T-cell (primary cell): ENCODE results near the gene PRODH. TPM values are rescaled to one million over a fixed set of nuclear protein-coding genes. Genes with fewer than 3 reads are reported as not detected.
"Not testable (repeated sequence)": the region's sequence is repeated elsewhere in the genome, so short reads cannot be mapped to it uniquely, and the experiment has no call there.

ENCODE experiments used
- ATAC-seq, 4 experiments: fragments of 200-7000 bp in 3 of 4; fragments of 150-1000 bp in 1 of 4; cut with Tn5 transposase; replicated peaks in 1 of 4; 1 replicate in 3 of 4; 2 replicates in 1 of 4; pipeline ENCODE4 v1.10.0; 2021; ENCODE audit warnings: moderate library complexity in 3 of 4, mild to moderate bottlenecking in 2 of 4, moderate number of reproducible peaks in 1 of 4
- CTCF ChIA-PET, 2 donors: fragments of 300-600 bp; sonication (Branson Sonifier 250); formaldehyde crosslinking; loops; one replicate each; lab custom pipeline; 2022; ENCODE audit warnings: antibody characterized with exemption in 2 of 2; lab: Charles Lee
- POLR2A ChIA-PET, 2 donors: fragments of 300-600 bp; sonication (Branson Sonifier 250); formaldehyde crosslinking; loops; one replicate each; lab custom pipeline; 2022; ENCODE audit warnings: antibody characterized with exemption in 2 of 2; lab: Charles Lee
- DNase-seq, 35 experiments: peaks; one replicate each; pipeline versions ENCODE4 v3.0.0 to v3.0.0-alpha.2; 2013 to 2023
- H3K27ac ChIP-seq: one replicate; pipeline ENCODE4 v1.5.1; 2013; ENCODE audit warnings: low read length
- H3K27me3 ChIP-seq, 2 experiments: replicated peaks in 1 of 2; 1 replicate in 1 of 2; 2 replicates in 1 of 2; pipeline versions ENCODE4 v1.6.1 to v1.7.0; 2013; ENCODE audit warnings: low read length in 1 of 2, mixed read lengths in 1 of 2; ENCODE audit not compliant: control insufficient read depth in 2 of 2, insufficient read depth in 2 of 2; ENCODE audit errors: extremely low read depth in 1 of 2
- H3K36me3 ChIP-seq, 2 donors: 1 replicate in 1 of 2; 2 replicates in 1 of 2; pipeline versions ENCODE4 v1.6.1 to v1.7.0; 2013; ENCODE audit warnings: low read length in 1 of 2; ENCODE audit not compliant: control insufficient read depth in 2 of 2, insufficient read depth in 1 of 2; ENCODE audit errors: extremely low read depth in 1 of 2
- H3K4me1 ChIP-seq, 2 experiments: 1 replicate in 1 of 2; 2 replicates in 1 of 2; pipeline versions ENCODE4 v1.6.1 to v1.7.0; 2013; ENCODE audit warnings: low read length in 2 of 2, mixed read lengths in 1 of 2; ENCODE audit not compliant: insufficient read depth in 2 of 2, control insufficient read depth in 1 of 2; ENCODE audit errors: extremely low read depth in 1 of 2
- H3K4me3 ChIP-seq, 2 donors: 1 replicate in 1 of 2; 2 replicates in 1 of 2; pipeline versions ENCODE4 v1.5.1 to v1.7.0; 2013; ENCODE audit warnings: mild to moderate bottlenecking in 2 of 2, low read length in 1 of 2, moderate library complexity in 1 of 2; ENCODE audit not compliant: control insufficient read depth in 1 of 2; ENCODE audit errors: extremely low read depth in 1 of 2
- H3K9me3 ChIP-seq: 2 replicates; pipeline ENCODE4 v1.7.0; 2013
- H3K27ac Mint-ChIP-seq, 2 donors: one replicate each; pipeline ENCODE4 v1.8.0; 2020 to 2021; ENCODE audit warnings: mild to moderate bottlenecking in 2 of 2, mixed read lengths in 2 of 2
- H3K27me3 Mint-ChIP-seq, 2 donors: one replicate each; pipeline ENCODE4 v1.8.0; 2021 to 2022; ENCODE audit warnings: mixed read lengths in 2 of 2
- H3K36me3 Mint-ChIP-seq: one replicate; pipeline ENCODE4 v1.8.0; 2021; ENCODE audit warnings: mixed read lengths
- H3K4me1 Mint-ChIP-seq, 3 donors: one replicate each; pipeline ENCODE4 v1.8.0; 2020 to 2022; ENCODE audit warnings: mixed read lengths in 3 of 3, mild to moderate bottlenecking in 1 of 3
- H3K4me3 Mint-ChIP-seq, 3 donors: one replicate each; pipeline ENCODE4 v1.8.0; 2020 to 2022; ENCODE audit warnings: mild to moderate bottlenecking in 3 of 3, mixed read lengths in 3 of 3, moderate library complexity in 3 of 3
- H3K9me3 Mint-ChIP-seq, 3 donors: one replicate each; pipeline ENCODE4 v1.8.0; 2020 to 2022; ENCODE audit warnings: mixed read lengths in 3 of 3
- WGBS: methylation state at CpG from one replicate; pipeline ENCODE4 v1.1.5; 2013; ENCODE audit warnings: missing lambda C conversion rate; ENCODE audit not compliant: insufficient coverage; 5-methylcytosine and 5-hydroxymethylcytosine counted together
- total RNA-seq, 35 experiments: library from RNA in 6 of 35; stranded (reverse) in 6 of 35; fragments of 120-200 nt in 1 of 35; gene quantifications; one replicate each; pipeline versions ENCODE4 v1.2.1 to v1.2.4 and lab custom pipeline; 2013 to 2026

PRODH gene
- total RNA-seq, 5 donors from 2014 or later (not counting 1 experiment from before 2014, with no cell fraction given) = 0.13 to 0.91 (median 0.52) TPM; not detected in 1

DNA sequence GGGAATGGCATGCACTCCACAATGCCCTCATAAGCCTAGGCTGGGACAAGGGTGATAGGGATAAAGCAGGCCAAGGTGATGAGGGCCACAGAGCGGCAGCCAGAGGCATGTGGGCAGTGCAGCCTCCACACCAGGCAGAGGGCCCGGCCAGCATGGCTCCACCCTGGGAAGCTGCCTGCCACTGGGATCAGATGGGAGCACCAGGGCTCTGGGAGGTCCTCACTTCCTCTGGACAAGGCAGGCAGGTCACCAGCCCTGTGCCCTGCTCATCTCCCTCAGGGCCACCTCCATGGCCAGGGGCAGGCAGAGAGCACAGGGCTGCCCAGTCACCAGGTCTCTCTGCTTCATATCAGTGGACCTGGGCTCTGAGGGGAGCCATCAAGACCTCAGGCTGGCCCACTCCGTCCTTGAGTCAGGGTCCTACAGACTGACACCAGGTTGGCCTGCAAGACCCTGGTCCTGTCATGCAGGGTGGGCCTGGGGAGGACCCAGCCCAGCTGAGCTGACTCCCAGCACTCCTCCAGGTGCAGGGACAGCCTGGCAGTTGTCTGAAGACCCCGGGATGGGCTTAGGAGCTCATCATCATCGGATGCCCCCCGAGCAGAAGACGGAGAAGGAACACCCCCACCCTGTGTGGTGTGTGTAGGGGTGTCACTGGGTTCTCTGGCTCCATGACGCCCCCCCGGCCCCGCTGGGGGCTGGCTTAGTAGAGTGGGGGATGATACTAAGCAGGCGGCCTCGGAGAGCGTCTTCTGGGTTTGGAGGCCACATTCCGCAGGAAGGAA, 33.3 kb upstream of the PRODH start:
- Mint-ChIP-seq H3K27me3 (peaks cover 12 to 29% of the 10 kb centered on the region in 2 donors), H3K4me3 (peak overlapping the region; percentile 59 to 73 (median 59))
- H3K27ac ChIP-seq, H3K9me3 Mint-ChIP-seq, ATAC-seq, H3K27ac Mint-ChIP-seq, H3K36me3 ChIP-seq, H3K4me3 ChIP-seq, H3K9me3 ChIP-seq, DNase-seq, H3K4me1 ChIP-seq, POLR2A ChIA-PET, CTCF ChIA-PET, H3K4me1 Mint-ChIP-seq, H3K36me3 Mint-ChIP-seq: not testable (repeated sequence)
- peaks cover 0 to 49% of the 10 kb centered on the region in 2 experiments for H3K27me3 ChIP-seq
- WGBS = 58% methylated on average over 8 of the region's 14 CpGs

DNA sequence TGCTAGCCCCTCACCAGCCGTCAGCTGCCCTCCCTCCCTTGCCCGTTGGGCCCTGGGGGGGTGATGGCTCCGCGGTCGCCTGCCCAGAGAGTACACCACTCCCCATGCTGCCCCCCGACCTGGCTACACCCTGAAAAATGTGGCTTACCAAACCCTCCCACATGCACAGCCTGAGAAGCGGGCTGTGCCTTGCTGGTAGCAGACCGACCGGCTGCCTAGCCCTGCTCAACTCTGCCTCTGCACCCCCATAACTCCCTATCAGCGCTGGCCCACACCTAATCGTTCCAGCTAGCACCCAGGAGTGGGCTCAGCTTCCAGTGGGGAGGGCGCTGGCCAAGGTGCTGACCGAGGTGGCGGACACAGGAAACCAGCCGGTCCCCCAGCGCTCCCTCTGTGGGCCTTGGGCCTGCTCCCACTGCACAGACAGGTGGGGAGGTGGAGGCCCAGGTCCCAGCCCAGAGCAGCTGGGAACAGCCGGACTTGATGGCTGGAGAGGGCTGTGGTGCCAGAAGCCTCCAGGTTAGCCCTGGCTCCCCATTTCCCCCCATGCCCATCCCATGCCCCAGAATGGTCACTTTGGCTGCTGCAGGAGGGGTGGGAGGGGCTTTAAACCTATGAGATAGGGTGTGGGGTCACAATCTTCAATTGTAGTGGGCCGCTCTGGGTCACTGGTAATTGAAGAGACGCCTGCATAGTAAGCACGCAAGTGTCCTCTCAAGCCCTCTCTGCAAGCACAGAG, 32.1 kb upstream of the PRODH start:
- ChIA-PET POLR2A (no interaction called here), CTCF (no interaction called here)
- Mint-ChIP-seq H3K36me3 (no peaks in the 10 kb centered on the region), H3K27me3 (peaks cover 9 to 22% of the 10 kb centered on the region in 2 donors), H3K4me1 (peaks cover 0 to 6% (median 4%) of the 10 kb centered on the region in 3 donors), H3K9me3 (no peaks in the 10 kb centered on the region), H3K4me3 (no peak overlapping the region), H3K27ac (no peak overlapping the region)
- Histone ChIP-seq H3K36me3 (no peaks in the 10 kb centered on the region), H3K4me3 (no peak overlapping the region), H3K27ac (no peak overlapping the region), H3K9me3 (no peaks in the 10 kb centered on the region), H3K4me1 (peaks cover 0 to 5% of the 10 kb centered on the region in 2 experiments), H3K27me3 (peaks cover 0 to 44% of the 10 kb centered on the region in 2 experiments)
- ATAC-seq (no peak), DNase-seq (peak in 1 of 35 experiments; percentile 8)
- 64% methylated on average over 14 of the region's 20 CpGs for WGBS

DNA sequence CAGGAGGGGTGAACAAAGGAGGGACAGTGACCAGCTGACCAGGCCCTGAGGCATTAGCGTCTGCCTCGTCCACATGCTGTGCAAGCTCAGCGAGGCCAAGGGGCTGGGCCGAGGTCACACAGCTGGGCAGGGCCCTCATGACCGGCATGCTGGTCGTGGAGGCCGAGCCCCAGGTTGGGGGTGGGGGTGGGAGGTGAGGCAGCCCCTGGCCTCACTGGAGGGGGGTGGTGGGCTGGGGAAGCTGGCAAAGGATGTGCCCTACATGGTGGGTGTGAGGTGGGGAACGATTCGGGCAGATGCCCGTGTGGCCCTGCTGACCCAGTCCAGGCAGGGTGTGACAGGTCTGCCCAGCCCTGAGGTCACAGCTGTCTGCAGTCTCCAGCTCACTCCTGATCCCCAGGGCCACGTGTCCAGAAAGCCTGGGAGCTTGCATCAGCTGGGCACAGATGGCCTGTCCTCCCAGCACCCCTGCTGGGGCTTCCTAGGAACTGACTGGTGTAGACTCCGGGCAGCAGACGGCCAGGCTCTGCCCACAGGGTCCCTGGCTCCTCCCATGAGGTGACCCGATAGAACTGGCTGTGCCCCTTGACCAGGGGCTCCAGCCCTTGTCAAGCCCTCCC, 31.4 kb upstream of the PRODH start:
- H3K27me3 ChIP-seq = peaks cover 0 to 40% of the 10 kb centered on the region in 2 experiments
- H3K36me3 Mint-ChIP-seq, POLR2A ChIA-PET, H3K4me1 ChIP-seq, H3K27ac ChIP-seq, H3K9me3 ChIP-seq, H3K9me3 Mint-ChIP-seq, H3K4me3 ChIP-seq, ATAC-seq, DNase-seq, H3K27ac Mint-ChIP-seq, H3K4me3 Mint-ChIP-seq, H3K36me3 ChIP-seq, CTCF ChIA-PET, H3K4me1 Mint-ChIP-seq: not testable (repeated sequence)
- WGBS = 57% methylated on average over 11 of the region's 14 CpGs
- peaks cover 9 to 20% of the 10 kb centered on the region in 2 donors for H3K27me3 Mint-ChIP-seq

DNA sequence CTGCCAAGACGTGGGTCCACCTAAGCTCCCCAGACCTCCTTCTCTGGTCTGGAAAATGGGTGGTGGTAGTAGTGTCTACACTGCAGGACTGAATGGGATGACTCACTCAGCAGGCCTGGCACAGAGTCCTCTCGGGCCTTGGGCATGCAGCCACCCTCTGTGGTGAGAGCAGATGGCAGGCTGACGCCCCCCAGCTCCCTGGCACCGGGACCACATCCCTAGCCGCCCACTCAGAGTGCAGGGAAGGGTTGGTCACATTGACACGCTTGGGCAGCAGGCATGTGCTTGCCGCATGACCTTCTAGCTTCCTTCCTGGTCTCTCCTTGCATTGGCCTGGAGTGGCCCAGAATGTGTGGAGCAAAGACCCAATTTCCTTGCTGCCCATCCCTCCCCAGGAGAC, 30.7 kb upstream of the PRODH start:
- peaks cover 9 to 16% of the 10 kb centered on the region in 2 donors for H3K27me3 Mint-ChIP-seq
- H3K27ac Mint-ChIP-seq = no peak overlapping the region
- 53% methylated on average over 7 of the region's 7 CpGs for WGBS
- no peak overlapping the region for H3K27ac ChIP-seq
- H3K9me3 Mint-ChIP-seq = no peaks in the 10 kb centered on the region
- H3K27me3 ChIP-seq = peaks cover 0 to 36% of the 10 kb centered on the region in 2 experiments
- H3K36me3 ChIP-seq = no peaks in the 10 kb centered on the region
- ChIA-PET POLR2A (no interaction called here), CTCF (no interaction called here)
- ATAC-seq = no peak
- DNase-seq = no peak
- no peaks in the 10 kb centered on the region for H3K9me3 ChIP-seq
- H3K4me3 Mint-ChIP-seq = no peak overlapping the region
- peaks cover 0 to 5% of the 10 kb centered on the region in 2 experiments for H3K4me1 ChIP-seq
- H3K4me1 Mint-ChIP-seq = peaks cover 0 to 5% (median 4%) of the 10 kb centered on the region in 3 donors
- H3K36me3 Mint-ChIP-seq = no peaks in the 10 kb centered on the region
- H3K4me3 ChIP-seq = no peak overlapping the region

DNA sequence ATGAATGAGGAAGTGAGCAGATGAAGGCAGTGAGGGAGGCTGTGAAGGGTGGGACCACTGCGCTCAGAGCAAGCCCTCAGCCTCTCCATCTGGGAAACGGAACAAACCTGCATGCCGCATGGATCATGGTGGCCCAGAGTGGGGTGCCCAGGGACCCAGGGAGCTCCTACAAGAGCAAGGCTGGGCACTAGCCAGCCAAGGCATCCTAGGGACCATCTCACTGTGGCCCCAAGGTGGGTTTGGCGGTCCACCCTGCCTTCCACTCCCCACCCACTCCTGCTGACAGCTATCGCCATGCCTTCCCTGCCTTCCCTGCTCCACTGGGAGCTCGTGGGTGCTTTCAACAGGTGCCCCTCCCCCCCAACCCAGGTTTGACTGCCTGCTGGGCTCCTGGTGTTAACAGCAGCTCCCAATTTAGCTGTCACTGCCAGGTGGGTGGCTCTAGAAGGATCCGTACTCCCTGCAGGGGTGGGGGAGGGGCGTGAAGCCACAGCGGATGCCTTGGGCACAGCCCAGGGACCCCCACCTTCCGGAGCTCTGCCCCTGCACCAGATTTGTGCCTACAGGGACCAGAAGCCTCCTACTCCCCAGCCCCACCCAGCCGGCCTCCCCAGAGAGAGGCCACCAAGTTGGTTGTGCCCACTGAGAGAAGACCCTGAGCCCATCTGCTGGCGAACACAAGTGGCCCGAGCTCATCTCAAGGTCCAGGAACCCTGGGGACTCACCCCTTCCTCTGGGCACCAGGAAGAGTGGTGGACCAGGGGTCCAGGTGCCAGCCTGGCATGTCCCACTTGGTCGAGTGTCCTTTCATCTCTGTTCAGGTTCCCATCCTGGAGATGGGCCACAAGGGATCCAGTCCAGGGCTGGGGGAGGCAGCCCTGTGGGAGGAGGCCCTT, 29.7 kb upstream of the PRODH start:
- H3K4me3 Mint-ChIP-seq = no peak overlapping the region
- ATAC-seq (no peak), DNase-seq (no peak)
- ChIA-PET POLR2A (no interaction called here), CTCF (no interaction called here)
- peaks cover 9 to 15% of the 10 kb centered on the region in 2 donors for H3K27me3 Mint-ChIP-seq
- no peak overlapping the region for H3K27ac ChIP-seq
- H3K36me3 Mint-ChIP-seq = no peaks in the 10 kb centered on the region
- no peak overlapping the region for H3K27ac Mint-ChIP-seq
- H3K4me3 ChIP-seq = no peak overlapping the region
- H3K9me3 Mint-ChIP-seq = no peaks in the 10 kb centered on the region
- 72% methylated on average over 8 of the region's 14 CpGs for WGBS
- H3K36me3 ChIP-seq = no peaks in the 10 kb centered on the region
- peaks cover 0 to 4% (median 4%) of the 10 kb centered on the region in 3 donors for H3K4me1 Mint-ChIP-seq
- H3K9me3 ChIP-seq = no peaks in the 10 kb centered on the region
- peaks cover 0 to 26% of the 10 kb centered on the region in 2 experiments for H3K27me3 ChIP-seq
- H3K4me1 ChIP-seq = peaks cover 0 to under 1% of the 10 kb centered on the region in 2 experiments
